ENCODE measurements around the gene EFNA5.
"Not testable (repeated sequence)": the region's sequence is repeated elsewhere in the genome, so short reads cannot be mapped to it uniquely, and the experiment has no call there.

Gene EFNA5

DNA sequence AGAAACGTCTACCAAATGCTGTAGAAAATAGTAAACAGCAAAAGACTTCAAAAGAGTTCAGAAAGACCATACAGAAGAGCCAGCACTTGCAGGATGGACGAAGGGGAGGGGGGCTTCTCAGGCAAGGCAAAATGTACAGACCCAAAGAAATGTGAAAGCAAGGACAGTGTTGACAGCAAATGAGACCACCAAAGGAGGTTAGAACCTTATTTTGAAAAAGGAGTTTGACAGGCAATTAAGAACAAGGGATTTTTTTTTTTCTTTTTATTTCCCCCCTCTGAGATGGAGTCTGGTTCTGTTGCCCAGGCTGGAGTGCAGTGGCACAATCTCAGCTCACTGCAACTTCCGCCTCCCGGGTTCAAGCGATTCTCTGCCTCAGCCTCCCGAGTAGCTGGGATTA, 223.2 kb downstream of the EFNA5 start:
- DNase-seq, result no peak

DNA sequence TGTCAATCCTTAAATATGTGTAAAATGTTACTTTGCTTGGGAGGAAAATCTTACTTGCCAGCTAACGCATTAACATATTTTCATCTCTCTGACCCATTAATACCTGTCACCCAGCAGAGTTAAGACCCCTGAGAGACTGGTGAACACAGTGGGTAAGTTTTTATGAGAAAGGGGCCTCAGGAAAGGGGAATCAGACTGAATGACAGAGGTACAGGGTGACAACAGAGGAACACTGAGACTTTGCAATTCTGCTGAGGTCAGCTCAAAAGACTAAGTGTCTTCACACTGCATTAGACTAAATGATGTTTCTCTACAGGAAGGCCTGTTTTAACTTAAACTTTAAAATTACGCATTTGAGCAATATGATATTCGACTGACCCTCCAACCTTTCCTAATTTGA, 223.8 kb downstream of the EFNA5 start:
- no peak for DNase-seq

DNA sequence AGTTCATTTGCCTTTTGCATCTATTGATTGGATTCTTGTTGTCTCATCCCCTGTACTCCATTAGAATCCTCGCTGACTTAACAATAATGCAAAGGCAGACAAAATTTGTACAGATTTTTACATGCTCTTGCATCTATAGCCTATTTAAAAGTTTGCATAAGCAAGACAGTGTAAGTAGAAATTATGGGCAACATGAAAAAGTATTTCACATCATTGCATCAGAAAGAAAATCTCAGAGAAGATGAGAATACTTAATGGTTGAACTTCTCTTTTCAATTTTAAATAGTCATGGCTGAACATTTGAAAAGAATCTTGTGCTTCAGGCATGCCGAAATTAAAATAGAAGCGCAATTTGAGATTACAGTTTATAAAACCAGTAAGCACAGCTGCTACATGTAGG, 226.4 kb downstream of the EFNA5 start:
- no peak for DNase-seq

DNA sequence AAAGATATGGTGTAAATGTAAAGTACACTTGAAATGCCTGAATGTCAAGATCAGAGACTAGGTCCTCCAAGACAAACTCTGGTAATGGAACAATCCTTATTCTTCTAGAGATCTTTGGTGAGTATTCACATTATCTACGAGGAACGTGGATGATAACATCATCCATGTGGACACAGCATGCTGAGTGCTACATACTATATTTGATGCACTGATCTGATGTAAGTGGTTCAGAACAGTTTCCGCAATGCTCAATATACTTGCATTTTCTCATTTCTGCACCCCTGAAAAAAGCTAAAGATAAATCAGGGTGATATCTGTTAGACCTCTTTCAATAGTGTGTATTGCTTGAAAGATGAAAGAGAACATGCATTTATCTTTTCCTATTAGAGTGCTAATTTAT, 226.8 kb downstream of the EFNA5 start:
- DNase-seq, result no peak

DNA sequence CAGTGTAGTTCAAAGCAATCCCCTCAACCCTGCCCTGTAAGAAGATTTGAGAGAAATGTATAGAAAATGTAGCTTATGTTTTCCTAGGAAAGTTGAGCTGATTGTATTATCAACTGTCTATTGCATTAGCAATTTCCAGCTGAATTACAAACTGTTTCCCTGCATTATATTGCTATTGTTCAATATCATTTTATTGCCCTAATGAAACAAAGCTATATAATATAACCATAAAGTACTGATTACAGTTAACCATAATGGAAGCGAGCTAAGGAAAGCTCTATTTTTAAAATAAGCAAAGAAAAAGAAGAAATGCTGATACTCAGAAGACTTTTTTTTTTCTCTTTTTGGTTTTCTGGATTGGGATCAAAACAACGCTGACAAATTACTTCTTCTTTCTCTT, 228.3 kb downstream of the EFNA5 start:
- DNase-seq, result no peak

DNA sequence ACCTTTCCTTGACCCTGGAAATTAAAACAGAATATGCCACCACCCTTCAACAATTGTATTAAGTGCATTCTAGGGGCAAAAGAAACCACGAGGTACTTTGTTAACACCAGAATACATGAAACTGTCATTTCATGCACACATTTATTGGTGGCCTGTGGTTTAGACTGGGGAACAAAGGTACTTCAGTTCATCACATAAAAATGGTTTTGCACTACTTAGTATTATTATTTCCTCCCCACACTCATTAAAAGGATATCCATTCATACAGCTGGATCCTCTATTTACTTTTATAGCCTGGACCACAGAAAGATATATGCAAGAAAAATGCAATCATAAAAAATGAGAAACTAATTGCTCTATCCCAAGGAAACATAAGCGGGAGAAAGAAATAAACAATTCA, 230.9 kb downstream of the EFNA5 start:
- no peak for DNase-seq

DNA sequence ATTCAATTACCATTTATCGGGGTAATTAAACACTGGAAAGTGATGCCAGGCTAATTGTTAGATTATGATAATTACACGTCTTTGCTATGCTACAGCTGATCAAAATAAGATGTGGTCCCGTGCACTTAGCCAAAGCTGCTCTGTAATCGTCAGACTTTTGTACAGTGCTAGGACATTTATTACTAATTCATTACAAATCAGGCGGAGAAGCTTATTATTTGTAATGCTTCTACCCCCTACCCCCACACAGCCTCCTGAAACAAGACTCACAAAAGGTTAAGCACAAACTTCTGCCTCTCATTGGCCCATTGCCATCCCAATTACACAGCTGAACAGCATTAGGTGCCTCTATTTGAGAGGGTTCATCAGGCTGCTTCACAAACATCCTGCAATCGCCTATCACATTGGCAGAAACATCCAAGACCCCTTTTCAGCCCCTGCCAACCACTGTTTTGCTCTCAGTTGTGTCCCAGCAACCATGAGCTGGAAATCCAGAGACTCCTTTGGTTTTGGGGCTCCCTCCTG, 232.7 kb downstream of the EFNA5 start:
- no peak for DNase-seq

DNA sequence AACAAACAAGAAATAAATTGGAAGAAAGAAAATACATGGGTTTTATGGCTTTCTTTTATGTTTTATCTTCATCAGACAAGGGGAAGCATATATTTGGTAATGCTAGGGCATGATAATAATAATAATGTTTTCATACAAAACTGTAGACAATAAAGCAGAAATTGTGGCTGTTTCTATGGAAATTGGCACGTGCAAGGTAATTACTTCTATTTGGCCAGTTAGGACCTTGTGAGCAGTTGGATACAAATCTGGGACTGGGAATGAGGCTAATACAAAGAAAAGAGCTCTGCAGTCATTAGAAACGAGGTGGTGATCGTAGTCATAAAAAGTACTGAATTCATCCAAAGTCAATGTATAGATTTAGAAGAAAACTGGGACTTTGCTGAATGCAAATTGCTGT, 233.6 kb downstream of the EFNA5 start:
- no peak for DNase-seq

DNA sequence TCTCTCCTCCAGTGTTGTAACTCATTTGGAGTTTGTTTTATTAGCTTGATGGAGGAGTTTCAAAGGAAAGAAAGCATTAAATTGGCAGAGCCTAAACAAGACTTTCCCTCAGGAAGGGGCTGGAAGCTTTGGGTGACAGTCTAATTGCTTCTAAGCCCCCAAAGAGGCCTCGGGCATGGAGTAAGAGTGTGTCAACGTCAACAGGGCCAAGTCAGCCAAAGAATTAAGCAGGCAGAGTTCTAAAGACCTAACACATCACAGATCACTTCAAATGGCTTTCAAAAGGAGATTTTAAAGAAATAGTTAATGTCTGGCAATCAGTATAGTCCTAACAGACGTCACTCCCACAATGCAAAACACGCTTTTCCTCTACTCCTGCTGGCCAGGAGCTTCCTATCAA, 234.5 kb downstream of the EFNA5 start:
- no peak for DNase-seq

DNA sequence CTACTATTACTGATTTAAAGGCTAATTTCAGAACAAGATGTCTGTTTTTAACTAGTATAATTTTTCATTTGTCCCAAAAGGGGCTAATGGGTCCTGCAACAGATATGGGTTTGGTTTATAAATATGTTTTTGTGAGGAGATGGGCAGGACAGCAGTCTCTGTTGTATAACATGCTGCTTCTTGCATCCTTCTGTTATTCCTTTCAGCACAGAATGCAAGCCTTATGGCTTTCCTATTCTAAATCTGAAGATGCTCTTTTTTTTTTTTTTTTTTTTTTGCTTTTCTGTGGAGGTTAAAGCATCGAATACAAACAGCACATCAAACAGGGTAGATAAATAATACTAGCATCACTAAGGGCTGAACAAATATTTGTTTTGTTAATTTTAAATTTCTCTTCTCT, 235.7 kb downstream of the EFNA5 start:
- no peak for DNase-seq

DNA sequence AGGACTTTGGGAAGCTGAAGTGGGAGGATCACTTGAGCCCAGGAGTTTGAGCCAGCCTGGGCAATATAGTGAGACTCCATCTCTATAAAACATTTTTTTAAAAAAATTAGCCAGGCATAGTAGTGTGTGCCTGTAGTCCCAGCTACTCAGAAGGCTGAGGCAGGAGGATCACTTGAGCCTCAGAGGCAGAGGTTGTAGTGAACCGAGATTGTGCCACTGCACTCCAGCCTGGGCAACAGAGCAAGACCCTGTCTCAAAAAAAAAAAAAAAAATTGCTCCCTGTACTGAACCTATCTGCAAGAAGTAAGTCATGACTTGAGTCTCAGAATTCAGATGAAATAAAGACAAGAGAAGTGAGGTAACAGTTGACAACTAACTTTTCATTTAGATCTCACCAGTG, 237.1 kb downstream of the EFNA5 start:
- not testable (repeated sequence) for DNase-seq

DNA sequence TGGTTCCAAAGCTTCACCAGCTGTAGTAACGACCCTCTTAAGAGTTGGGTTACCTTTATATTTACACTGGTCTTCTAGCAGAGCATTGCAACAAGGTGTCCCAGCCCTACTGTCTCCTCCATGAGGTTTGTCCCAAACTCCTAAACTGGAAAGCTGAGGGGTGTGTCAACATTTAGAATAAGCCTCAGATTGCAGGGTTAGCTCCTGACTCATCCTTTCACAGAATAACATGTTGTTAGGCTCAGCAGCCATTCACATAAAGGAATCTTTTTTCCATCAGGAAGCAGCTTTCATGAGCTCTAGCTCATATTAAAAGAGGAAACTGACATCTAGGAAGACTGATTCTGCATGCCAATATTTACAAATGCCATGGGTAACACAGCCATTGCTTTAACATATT, 238.7 kb downstream of the EFNA5 start:
- no peak for DNase-seq

DNA sequence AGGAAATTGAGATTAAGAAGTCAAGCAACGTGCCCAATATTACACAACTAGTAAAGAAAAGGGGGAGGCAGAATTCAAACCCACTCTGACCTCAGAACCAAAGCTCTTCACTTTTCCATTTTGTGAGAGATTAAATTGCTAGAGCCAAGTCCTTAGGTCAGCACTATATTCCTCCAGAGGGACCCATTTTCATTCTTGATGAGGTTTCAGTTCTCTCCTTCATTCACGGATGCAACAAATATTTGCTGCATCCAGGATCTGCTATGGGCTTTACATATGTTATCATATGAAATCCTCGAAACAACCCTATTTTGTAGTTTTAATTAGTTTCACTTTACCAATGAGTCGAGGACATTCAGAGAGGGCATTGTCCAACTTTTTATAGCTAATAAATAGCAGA, 239.2 kb downstream of the EFNA5 start:
- no peak for DNase-seq

DNA sequence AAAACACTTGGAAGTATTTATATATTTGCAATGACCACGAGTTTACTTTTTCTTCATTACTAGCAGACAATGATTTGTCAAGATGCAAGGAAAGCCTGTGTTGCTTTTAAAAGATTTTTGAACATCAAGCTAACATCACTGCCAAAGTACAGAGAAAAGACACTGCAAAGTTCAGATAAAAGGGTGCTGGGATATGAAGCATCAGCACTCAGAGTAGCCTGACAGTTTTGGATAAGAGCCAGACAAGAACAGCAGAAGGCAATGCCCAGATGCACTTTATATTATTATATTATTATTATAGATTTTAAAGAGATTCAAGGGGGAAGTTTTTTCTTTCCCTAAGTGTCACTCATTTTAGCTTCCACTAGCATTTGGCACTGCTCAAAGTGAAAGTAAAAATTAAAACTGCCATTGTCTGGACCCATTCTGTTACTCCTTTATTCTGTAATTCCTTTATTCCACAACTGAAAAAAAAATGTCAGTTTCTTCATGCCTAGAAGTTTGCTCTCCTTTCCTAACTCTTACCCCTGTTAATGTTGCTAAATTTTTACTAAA, 240.6 kb downstream of the EFNA5 start:
- no peak for DNase-seq

DNA sequence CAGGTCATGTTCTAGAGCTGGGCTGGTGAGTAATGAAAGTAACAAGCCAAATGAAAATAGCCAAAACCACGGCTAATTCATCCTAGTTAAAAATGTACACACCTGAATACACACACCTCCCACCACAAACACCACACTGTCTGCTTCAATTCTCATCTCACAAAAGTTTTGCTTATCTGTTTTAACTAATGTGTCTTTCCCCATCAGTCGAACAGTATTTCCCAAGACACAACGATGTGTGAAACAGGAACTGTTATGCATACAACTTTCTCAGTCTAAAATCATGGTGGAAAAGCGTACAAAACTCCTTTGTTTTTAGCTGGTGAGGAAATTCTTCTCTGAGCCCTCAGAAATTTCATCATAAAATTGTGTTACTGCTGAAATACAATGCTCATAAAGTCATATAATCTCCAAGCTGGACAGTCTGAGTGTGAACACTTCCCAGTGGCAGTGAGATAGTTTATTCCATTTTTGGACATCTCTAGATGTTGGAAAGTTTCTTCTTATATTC, 242.4 kb downstream of the EFNA5 start:
- DNase-seq, result no peak

DNA sequence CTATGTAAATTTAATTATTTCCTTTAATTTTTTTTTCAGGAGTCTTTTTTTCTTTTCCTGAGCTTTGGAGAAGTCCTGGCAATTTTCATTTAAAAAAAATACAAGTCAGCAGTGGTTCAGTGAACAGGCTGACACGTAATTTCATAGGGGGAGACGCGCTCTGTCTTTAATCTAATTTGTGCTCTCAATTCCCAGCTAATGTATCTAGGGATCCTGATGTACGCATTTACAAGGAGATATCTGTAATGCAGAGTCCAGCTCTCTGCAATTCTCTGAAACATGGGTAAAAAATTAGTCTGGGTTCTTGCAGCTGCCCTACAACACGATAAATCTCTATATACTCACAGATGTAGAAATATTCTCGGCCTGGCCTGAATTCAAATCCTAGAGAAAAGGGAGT, 243.9 kb downstream of the EFNA5 start:
- DNase-seq, result no peak

DNA sequence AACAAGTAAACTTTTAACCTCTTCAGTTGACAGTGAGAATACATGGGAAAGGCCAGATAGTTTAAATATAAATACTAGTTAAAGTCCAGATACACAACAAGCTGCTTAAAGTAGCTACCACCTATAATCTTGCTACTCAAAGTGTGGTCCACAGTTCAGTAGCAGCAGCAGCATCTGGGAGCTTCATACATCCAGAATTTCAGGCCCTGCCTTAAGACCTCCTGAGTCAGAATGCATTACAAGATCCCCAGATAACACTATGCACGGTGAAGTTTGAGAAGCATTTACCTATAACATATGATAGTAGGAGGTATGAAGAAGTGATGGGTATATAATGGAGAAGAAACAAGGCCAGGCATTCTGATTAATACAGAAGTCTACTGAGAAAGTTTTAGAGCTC, 244.5 kb downstream of the EFNA5 start:
- no peak for DNase-seq

DNA sequence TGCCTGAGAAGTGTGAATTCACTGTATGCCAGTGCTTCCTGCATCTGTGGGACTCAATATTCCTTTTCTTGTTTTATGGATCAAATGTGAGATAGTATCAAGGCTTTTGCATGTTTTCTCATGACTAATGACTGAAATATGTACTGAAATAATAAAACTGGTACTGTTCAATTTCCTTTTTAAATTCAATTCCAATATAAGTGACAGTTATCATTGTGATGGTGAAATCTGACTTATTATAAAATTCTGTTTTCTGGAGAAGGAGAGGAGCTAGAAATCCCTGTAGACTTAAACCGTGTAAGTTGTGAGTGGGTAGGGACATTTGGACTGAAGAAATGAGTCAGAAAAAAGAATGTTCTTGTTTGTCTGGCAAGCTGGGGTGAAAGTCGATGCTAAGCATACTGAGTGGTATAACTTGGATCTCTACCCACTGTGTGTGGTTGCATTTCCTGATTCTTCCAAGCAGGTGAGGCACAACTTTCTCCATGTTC, 245.2 kb downstream of the EFNA5 start:
- DNase-seq, result no peak

DNA sequence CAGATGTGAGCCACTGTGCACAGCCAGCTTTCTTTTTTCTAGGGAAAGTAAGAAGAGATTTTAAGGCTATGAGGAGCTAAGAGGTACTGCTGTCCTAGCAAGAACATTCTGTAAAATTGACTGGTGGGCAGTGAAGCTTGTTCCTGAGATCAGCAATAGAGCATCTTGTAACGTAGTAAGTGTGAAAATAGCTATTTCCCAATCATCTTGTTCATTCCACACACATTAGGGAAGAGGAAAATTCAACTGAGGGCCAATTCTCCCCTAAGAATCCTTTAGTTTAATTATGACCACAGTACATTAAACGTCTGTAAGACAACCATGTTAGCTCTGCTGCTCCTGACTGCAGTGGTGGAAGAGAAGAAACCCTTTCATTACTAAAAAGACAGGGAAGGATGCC, 246.2 kb downstream of the EFNA5 start:
- no peak for DNase-seq

DNA sequence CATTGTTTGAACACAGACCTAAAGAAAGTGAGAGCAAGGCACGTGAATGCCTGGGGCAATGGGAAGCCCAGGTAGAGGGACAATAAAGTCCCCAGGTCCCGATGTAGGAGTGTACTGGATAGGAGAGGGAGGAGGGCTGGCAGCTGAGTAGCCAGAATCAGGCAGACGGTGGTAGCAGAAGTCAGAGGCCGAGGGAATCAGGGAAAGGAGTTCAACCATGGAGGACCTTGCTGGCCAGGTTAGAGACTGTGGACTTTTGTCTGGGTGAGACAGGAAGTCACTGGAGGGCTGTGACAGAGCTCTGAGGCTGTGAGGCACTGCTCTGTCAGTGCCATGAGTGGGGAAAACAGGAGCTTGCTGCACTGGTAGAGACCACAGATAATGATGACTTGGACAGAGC, 248.2 kb downstream of the EFNA5 start:
- DNase-seq, result no peak

DNA sequence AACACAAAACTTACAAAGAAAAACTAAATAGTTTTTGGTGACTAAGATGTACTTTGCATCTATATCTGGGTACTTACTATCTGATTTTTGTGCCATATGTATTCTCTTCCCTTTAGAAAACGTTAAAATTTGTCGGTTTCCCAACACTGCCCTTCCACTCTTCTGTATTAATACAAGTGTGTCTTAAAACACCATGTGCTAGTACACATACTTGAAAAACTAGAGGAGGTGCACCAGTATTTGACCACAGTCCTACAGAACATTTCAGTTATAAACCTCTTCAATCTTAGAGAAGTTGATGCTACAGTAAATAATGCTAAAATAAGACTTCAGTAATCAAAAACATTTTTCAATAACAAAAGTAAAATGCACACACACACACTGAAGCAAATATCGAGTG, 251.2 kb downstream of the EFNA5 start:
- no peak for DNase-seq

DNA sequence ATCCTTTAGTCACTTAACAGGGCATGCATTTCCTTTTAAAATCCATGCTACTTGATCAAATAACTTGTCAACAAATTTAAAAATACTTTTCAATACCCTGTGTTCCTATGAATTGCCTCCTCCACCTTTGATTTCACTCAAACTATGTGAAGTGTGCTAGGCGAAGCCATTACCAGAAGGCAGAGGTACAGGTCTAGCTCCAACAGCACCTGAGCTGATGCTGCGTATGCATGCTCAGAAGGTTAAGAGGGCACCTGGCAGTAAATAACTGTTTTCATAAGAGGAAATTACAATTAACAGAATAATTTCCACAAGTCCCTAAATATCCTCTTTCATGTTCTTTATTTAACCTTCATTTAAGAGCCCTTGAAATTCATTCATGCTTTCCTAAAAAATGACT, 251.8 kb downstream of the EFNA5 start:
- DNase-seq, result no peak

DNA sequence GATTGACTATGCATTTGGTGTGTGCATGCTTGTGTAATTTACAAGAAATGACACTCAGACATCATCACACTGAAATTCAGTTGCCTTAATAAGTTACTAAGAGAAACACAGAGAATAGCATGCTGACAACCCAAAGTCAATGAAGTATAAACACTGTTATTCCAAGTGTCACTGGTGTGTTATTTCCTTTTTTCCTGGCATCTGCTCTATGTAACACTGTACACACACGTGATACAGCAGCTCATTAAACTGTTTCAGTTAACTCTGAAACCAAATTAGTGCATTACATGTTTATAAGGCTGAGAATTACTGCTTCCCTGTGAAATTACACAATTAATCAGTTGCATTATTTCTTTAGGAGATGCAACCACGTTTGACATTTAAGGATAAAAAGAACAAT, 252.7 kb downstream of the EFNA5 start:
- no peak for DNase-seq

DNA sequence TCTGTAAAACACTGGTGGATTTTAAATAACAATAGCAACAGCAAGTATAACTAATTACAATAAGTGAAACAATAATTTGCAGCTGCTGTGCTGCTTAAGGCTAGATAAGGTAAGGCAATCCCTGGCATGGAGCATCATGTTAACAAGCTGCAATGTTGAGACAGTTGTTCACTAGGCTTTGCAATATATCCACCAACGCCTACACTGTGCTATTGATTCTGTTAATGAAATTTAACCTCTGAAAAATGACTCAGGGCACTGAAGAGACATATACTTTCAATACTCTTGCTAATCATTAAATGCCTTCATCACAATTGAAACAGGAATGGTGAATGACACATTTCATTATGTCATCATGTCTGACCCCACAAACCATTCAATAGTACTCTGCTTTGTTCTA, 255.0 kb downstream of the EFNA5 start:
- DNase-seq, result no peak

DNA sequence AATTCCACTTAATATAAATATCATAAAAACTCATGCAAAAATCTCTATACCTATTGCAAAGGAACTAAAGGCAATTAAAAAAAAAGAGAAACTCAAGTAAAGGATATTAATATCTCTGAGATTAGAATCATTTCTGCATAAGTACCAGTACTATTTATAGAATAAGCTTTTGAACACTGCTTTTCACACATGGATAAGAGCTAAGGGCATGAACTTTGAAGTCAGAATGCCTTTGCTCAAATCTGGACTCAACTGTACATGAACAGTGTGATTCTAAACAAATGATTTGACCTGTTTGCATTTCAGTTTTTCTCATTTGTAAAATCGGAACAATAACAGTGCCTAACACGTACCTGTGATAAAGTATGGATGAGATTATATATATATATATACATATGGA, 255.9 kb downstream of the EFNA5 start:
- DNase-seq, result no peak

Measured in effector CD8-positive, alpha-beta T cell (primary cell).